ENCODE data around the gene TET1.
"Not testable (repeated sequence)": the region's sequence is repeated elsewhere in the genome, so short reads cannot be mapped to it uniquely, and the experiment has no call there.

TET1 gene

GRCh38 chr10:68562661-68563570 is 2.8 kb downstream of the TET1 start:
- H3K4me1 ChIP-seq (ENCODE audit: control insufficient read depth, insufficient read depth, low read length, poor library complexity, severe bottlenecking), result peaks cover 25% of the 10 kb centered on the region
- H3K27ac ChIP-seq (ENCODE audit: insufficient read depth, low read length, poor library complexity, severe bottlenecking), result no peak overlapping the region
- peaks cover 30% of the 10 kb centered on the region for H3K27me3 ChIP-seq (replicated peaks; ENCODE audit: control insufficient read depth, insufficient read depth, low read length, poor library complexity, severe bottlenecking)
- DNase-seq, result no peak
- H3K9me3 ChIP-seq (ENCODE audit: control insufficient read depth, low read length), result no peaks in the 10 kb centered on the region
- H3K4me3 ChIP-seq (ENCODE audit: insufficient read depth, low read depth, low read length, poor library complexity, severe bottlenecking), result no peak overlapping the region
- H3K36me3 ChIP-seq (ENCODE audit: control insufficient read depth, insufficient read depth, low read length), result no peaks in the 10 kb centered on the region

- Histone ChIP-seq H3K27ac (ENCODE audit: insufficient read depth, low read length, poor library complexity, severe bottlenecking) (no peak overlapping the region), H3K4me3 (ENCODE audit: insufficient read depth, low read depth, low read length, poor library complexity, severe bottlenecking) (no peak overlapping the region), H3K36me3 (ENCODE audit: control insufficient read depth, insufficient read depth, low read length) (no peaks in the 10 kb centered on the region), H3K27me3 (replicated peaks; ENCODE audit: control insufficient read depth, insufficient read depth, low read length, poor library complexity, severe bottlenecking) (peaks cover 28% of the 10 kb centered on the region), H3K4me1 (ENCODE audit: control insufficient read depth, insufficient read depth, low read length, poor library complexity, severe bottlenecking) (peaks cover 25% of the 10 kb centered on the region), H3K9me3 (ENCODE audit: control insufficient read depth, low read length) (no peaks in the 10 kb centered on the region)
- DNase-seq, result no peak
These were observed 4.6 kb downstream of the TET1 start for GRCh38 chr10:68564712-68565111.

DNA sequence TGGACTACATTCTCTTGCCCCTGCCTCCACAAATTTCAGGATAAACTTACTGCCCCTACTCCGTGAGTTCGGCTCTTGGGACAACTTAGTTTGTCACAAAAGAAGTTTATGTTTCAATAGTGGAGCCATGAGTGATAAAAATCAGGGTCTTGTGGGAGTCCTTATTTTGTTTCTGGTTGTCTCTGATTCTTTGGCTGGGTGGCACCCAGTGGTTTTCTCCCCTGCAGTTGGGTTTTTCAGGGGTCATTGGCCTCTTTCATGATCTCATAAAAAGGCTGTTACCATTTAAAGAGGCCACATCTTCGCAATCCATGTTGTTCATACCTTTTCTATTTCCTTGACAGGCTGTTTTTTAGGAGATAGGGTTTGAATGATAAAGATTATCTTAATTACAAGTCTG is 5.5 kb downstream of the TET1 start:
- no peak for DNase-seq
- Histone ChIP-seq H3K9me3 (ENCODE audit: control insufficient read depth, low read length) (no peaks in the 10 kb centered on the region), H3K4me3 (ENCODE audit: insufficient read depth, low read depth, low read length, poor library complexity, severe bottlenecking) (no peak overlapping the region), H3K4me1 (ENCODE audit: control insufficient read depth, insufficient read depth, low read length, poor library complexity, severe bottlenecking) (peaks cover 17% of the 10 kb centered on the region), H3K27me3 (replicated peaks; ENCODE audit: control insufficient read depth, insufficient read depth, low read length, poor library complexity, severe bottlenecking) (peaks cover 18% of the 10 kb centered on the region), H3K27ac (ENCODE audit: insufficient read depth, low read length, poor library complexity, severe bottlenecking) (no peak overlapping the region), H3K36me3 (ENCODE audit: control insufficient read depth, insufficient read depth, low read length) (no peaks in the 10 kb centered on the region)

DNA sequence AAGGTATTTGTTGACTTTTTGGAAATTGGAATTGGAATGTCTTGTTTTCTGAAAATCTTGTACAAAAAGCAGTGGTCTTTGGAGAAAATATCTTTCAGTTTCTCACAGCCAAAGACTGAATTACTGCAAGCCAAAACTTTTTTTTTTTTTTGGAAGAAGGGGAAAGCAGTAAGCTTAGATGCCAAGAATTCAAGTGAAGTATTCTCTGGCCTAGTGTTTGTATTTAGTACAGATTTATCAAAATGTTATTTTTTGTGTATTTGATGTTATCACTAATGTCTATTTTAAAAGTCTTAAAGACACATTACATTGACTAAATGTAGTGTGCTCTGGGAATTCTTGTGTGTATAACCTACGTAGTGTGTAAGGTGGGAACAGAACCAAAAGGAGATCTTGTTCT is 6.2 kb downstream of the TET1 start:
- no peaks in the 10 kb centered on the region for H3K36me3 ChIP-seq (ENCODE audit: control insufficient read depth, insufficient read depth, low read length)
- no peak overlapping the region for H3K4me3 ChIP-seq (ENCODE audit: insufficient read depth, low read depth, low read length, poor library complexity, severe bottlenecking)
- H3K9me3 ChIP-seq (ENCODE audit: control insufficient read depth, low read length), result no peaks in the 10 kb centered on the region
- H3K4me1 ChIP-seq (ENCODE audit: control insufficient read depth, insufficient read depth, low read length, poor library complexity, severe bottlenecking), result peaks cover 11% of the 10 kb centered on the region
- H3K27ac ChIP-seq (ENCODE audit: insufficient read depth, low read length, poor library complexity, severe bottlenecking), result no peak overlapping the region
- peaks cover 11% of the 10 kb centered on the region for H3K27me3 ChIP-seq (replicated peaks; ENCODE audit: control insufficient read depth, insufficient read depth, low read length, poor library complexity, severe bottlenecking)
- DNase-seq, result no peak

- Histone ChIP-seq H3K4me3 (ENCODE audit: insufficient read depth, low read depth, low read length, poor library complexity, severe bottlenecking) (no peak overlapping the region), H3K27ac (ENCODE audit: insufficient read depth, low read length, poor library complexity, severe bottlenecking) (no peak overlapping the region), H3K27me3 (replicated peaks; ENCODE audit: control insufficient read depth, insufficient read depth, low read length, poor library complexity, severe bottlenecking) (peaks cover 5% of the 10 kb centered on the region), H3K36me3 (ENCODE audit: control insufficient read depth, insufficient read depth, low read length) (no peaks in the 10 kb centered on the region), H3K4me1 (ENCODE audit: control insufficient read depth, insufficient read depth, low read length, poor library complexity, severe bottlenecking) (peaks cover 7% of the 10 kb centered on the region), H3K9me3 (ENCODE audit: control insufficient read depth, low read length) (no peaks in the 10 kb centered on the region)
- DNase-seq, result no peak
These were observed 6.8 kb downstream of the TET1 start for GRCh38 chr10:68566955-68567354.

GRCh38 chr10:68572151-68572550 is 12.0 kb downstream of the TET1 start:
- Histone ChIP-seq H3K36me3 (ENCODE audit: control insufficient read depth, insufficient read depth, low read length) (no peaks in the 10 kb centered on the region), H3K4me1 (ENCODE audit: control insufficient read depth, insufficient read depth, low read length, poor library complexity, severe bottlenecking) (no peaks in the 10 kb centered on the region), H3K9me3 (ENCODE audit: control insufficient read depth, low read length) (no peaks in the 10 kb centered on the region), H3K27ac (ENCODE audit: insufficient read depth, low read length, poor library complexity, severe bottlenecking) (no peak overlapping the region), H3K27me3 (replicated peaks; ENCODE audit: control insufficient read depth, insufficient read depth, low read length, poor library complexity, severe bottlenecking) (no peaks in the 10 kb centered on the region), H3K4me3 (ENCODE audit: insufficient read depth, low read depth, low read length, poor library complexity, severe bottlenecking) (no peak overlapping the region)
- no peak for DNase-seq

DNA sequence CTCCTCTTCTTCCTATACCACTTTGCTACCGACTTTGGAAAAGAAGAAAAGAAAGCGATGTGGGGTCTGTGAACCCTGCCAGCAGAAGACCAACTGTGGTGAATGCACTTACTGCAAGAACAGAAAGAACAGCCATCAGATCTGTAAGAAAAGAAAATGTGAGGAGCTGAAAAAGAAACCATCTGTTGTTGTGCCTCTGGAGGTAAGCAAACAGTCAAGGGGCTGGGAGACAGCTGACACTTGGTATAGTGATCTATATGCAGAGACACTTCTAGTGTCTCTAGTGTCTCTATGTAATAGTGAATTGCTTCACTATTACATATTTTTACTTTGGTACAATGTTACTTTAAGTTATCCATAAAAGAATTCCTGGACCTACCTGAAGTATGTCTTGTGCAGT is 13.9 kb downstream of the TET1 start:
- no peaks in the 10 kb centered on the region for H3K36me3 ChIP-seq (ENCODE audit: control insufficient read depth, insufficient read depth, low read length)
- H3K27me3 ChIP-seq (replicated peaks; ENCODE audit: control insufficient read depth, insufficient read depth, low read length, poor library complexity, severe bottlenecking), result no peaks in the 10 kb centered on the region
- no peak overlapping the region for H3K4me3 ChIP-seq (ENCODE audit: insufficient read depth, low read depth, low read length, poor library complexity, severe bottlenecking)
- H3K4me1 ChIP-seq (ENCODE audit: control insufficient read depth, insufficient read depth, low read length, poor library complexity, severe bottlenecking), result no peaks in the 10 kb centered on the region
- H3K9me3 ChIP-seq (ENCODE audit: control insufficient read depth, low read length), result no peaks in the 10 kb centered on the region
- H3K27ac ChIP-seq (ENCODE audit: insufficient read depth, low read length, poor library complexity, severe bottlenecking), result no peak overlapping the region
- DNase-seq, result no peak

DNA sequence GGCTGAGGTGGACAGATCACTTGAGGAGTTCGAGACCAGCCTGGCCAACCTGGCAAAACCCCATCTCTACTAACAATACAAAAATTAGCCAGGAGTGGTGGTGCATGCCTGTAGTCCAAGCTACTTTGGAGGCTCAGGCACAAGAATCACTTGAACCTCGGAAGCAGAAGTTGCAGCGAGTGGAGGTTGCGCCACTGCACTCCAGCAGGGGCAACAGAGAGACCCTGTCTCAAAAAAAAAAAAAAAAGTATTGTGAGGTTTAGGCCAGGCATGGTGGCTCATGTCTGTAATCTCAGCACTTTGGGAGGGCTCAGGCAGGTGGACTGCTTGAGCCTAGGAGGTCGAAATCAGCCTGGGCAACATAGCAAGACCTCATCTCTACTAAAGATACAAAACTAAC is 16.0 kb downstream of the TET1 start:
- Histone ChIP-seq H3K36me3 (ENCODE audit: control insufficient read depth, insufficient read depth, low read length) (no peaks in the 10 kb centered on the region), H3K27ac (ENCODE audit: insufficient read depth, low read length, poor library complexity, severe bottlenecking) (no peak overlapping the region), H3K9me3 (ENCODE audit: control insufficient read depth, low read length) (no peaks in the 10 kb centered on the region), H3K4me3 (ENCODE audit: insufficient read depth, low read depth, low read length, poor library complexity, severe bottlenecking) (no peak overlapping the region), H3K4me1 (ENCODE audit: control insufficient read depth, insufficient read depth, low read length, poor library complexity, severe bottlenecking) (no peaks in the 10 kb centered on the region), H3K27me3 (replicated peaks; ENCODE audit: control insufficient read depth, insufficient read depth, low read length, poor library complexity, severe bottlenecking) (no peaks in the 10 kb centered on the region)
- no peak for DNase-seq

GRCh38 chr10:68578974-68579373 is 18.8 kb downstream of the TET1 start:
- no peak overlapping the region for H3K27ac ChIP-seq (ENCODE audit: insufficient read depth, low read length, poor library complexity, severe bottlenecking)
- DNase-seq, result no peak
- no peaks in the 10 kb centered on the region for H3K4me1 ChIP-seq (ENCODE audit: control insufficient read depth, insufficient read depth, low read length, poor library complexity, severe bottlenecking)
- no peaks in the 10 kb centered on the region for H3K9me3 ChIP-seq (ENCODE audit: control insufficient read depth, low read length)
- H3K36me3 ChIP-seq (ENCODE audit: control insufficient read depth, insufficient read depth, low read length), result no peaks in the 10 kb centered on the region
- H3K27me3 ChIP-seq (replicated peaks; ENCODE audit: control insufficient read depth, insufficient read depth, low read length, poor library complexity, severe bottlenecking), result no peaks in the 10 kb centered on the region
- no peak overlapping the region for H3K4me3 ChIP-seq (ENCODE audit: insufficient read depth, low read depth, low read length, poor library complexity, severe bottlenecking)

DNA sequence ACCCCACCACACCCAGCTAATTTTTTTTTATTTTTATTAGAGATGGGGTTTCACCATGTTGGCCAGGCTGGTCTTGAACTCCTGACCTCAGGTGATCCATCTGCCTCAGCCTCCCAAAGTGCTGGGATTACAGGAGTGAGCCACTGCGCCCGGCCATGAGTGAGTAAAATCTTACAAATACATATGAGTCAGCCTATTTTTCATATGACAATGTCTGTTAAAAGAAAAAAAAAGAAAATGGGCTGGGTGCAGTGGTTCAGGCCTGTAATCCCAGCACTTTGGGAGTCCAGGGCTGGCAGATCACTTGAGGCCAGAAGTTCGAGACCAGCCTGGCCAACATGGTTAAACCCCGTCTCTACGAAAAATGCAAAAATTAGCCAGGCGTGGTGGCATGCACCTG is 24.1 kb downstream of the TET1 start:
- not testable (repeated sequence) for H3K27me3 ChIP-seq (replicated peaks; ENCODE audit: control insufficient read depth, insufficient read depth, low read length, poor library complexity, severe bottlenecking); DNase-seq; H3K27ac ChIP-seq (ENCODE audit: insufficient read depth, low read length, poor library complexity, severe bottlenecking)

More for the DNA sequence above, 24.1 kb downstream of the TET1 start:
- H3K4me3 ChIP-seq (ENCODE audit: insufficient read depth, low read depth, low read length, poor library complexity, severe bottlenecking); H3K4me1 ChIP-seq (ENCODE audit: control insufficient read depth, insufficient read depth, low read length, poor library complexity, severe bottlenecking); H3K36me3 ChIP-seq (ENCODE audit: control insufficient read depth, insufficient read depth, low read length); H3K9me3 ChIP-seq (ENCODE audit: control insufficient read depth, low read length): not testable (repeated sequence)
